OCI-LY7 (cell line): ENCODE data around the gene FUBP3. TPM values are rescaled to one million over a fixed set of nuclear protein-coding genes. Genes with fewer than 3 reads are reported as not detected.

ENCODE experiments used
- BruUV-seq: library from RNA; stranded (reverse); fragments of 400-500 nt; replicated peaks from 2 replicates; lab custom pipeline; 2021; lab: Mats Ljungman, UMichigan
- CTCF ChIA-PET: fragments of 300-600 bp; sonication (Branson Sonifier 250); formaldehyde crosslinking; loops from one replicate; lab custom pipeline; 2022; ENCODE audit warnings: antibody characterized with exemption; ENCODE audit not compliant: unreplicated experiment; lab: Charles Lee
- POLR2A ChIA-PET: fragments of 300-600 bp; sonication (Branson Sonifier 250); formaldehyde crosslinking; loops from one replicate; lab custom pipeline; 2022; ENCODE audit warnings: antibody characterized with exemption; lab: Charles Lee
- DNase-seq: peaks from one replicate; pipeline ENCODE4 v3.0.0-alpha.2; 2015; ENCODE audit warnings: low spot score
- H2AFZ ChIP-seq: fragments of 200-600 bp; sonication (generic), shearing (Covaris generic); 2 replicates; pipeline ENCODE4 v1.6.1; 2014; ENCODE audit warnings: mild to moderate bottlenecking, antibody characterized with exemption, low read length, moderate library complexity
- H3K27ac ChIP-seq: fragments of 200-600 bp; sonication (generic); 2 replicates; pipeline ENCODE4 v1.5.1; 2014; ENCODE audit warnings: mixed run types, low read depth, mild to moderate bottlenecking, moderate library complexity, low read length, inconsistent platforms; ENCODE audit not compliant: poor library complexity, severe bottlenecking
- H3K36me3 ChIP-seq: fragments of 200-600 bp; sonication (generic); 2 replicates; pipeline ENCODE4 v1.6.1; 2014; ENCODE audit warnings: mild to moderate bottlenecking, antibody characterized with exemption, low read length, moderate library complexity, mixed read lengths; ENCODE audit not compliant: insufficient read depth
- H3K4me1 ChIP-seq: fragments of 200-600 bp; sonication (generic); 2 replicates; pipeline ENCODE4 v1.5.1; 2014; ENCODE audit warnings: mild to moderate bottlenecking, low read length; ENCODE audit not compliant: insufficient read depth, poor library complexity, severe bottlenecking
- H3K4me2 ChIP-seq: fragments of 200-600 bp; sonication (generic); 2 replicates; pipeline ENCODE4 v1.6.1; 2014; ENCODE audit warnings: mild to moderate bottlenecking, low read length
- H3K4me3 ChIP-seq: fragments of 200-600 bp; sonication (generic); 2 replicates; pipeline ENCODE4 v1.5.1; 2014; ENCODE audit warnings: mild to moderate bottlenecking, low read depth, low read length; ENCODE audit not compliant: poor library complexity, severe bottlenecking
- H3K79me2 ChIP-seq: fragments of 200-600 bp; sonication (generic); 2 replicates; pipeline ENCODE4 v1.6.1; 2016; ENCODE audit warnings: low read depth, mild to moderate bottlenecking, low read length, moderate library complexity, mixed read lengths; ENCODE audit not compliant: insufficient read depth
- H3K9me2 ChIP-seq: fragments of 200-600 bp; sonication (generic); 2 replicates; pipeline ENCODE4 v1.6.1; 2016; ENCODE audit warnings: mild to moderate bottlenecking, low read length, mixed read lengths; ENCODE audit not compliant: insufficient read depth
- H3K9me3 ChIP-seq: fragments of 200-600 bp; sonication (generic); 2 replicates; pipeline ENCODE4 v1.6.1; 2014; ENCODE audit warnings: mild to moderate bottlenecking, mixed run types, low read length, mixed read lengths
- H4K20me1 ChIP-seq: fragments of 200-600 bp; sonication (generic); 2 replicates; pipeline ENCODE4 v1.6.1; 2014; ENCODE audit warnings: mild to moderate bottlenecking, antibody characterized with exemption, low read length, moderate library complexity, mixed read lengths; ENCODE audit not compliant: insufficient read depth
- EZH2phosphoT487 ChIP-seq: fragments of 200-600 bp; sonication (generic); IDR thresholded peaks from 2 replicates; pipeline ENCODE4 v1.6.1; 2018; ENCODE audit warnings: low read depth, borderline replicate concordance, mild to moderate bottlenecking, mixed run types, antibody characterized with exemption, low read length, moderate library complexity, mixed read lengths
- intact Hi-C: fragments of 100-400 bp; cut with micrococcal nuclease; formaldehyde crosslinking; loops from one replicate; pipeline ENCODE4 v1.10.0; 2022; ENCODE audit not compliant: unreplicated experiment
- total RNA-seq, 2 experiments: library from RNA; depleted of rRNA in 1 of 2; stranded (reverse); fragments of >200 nt in 1 of 2; shearing (Covaris generic) in 1 of 2; gene quantifications; 2 replicates each; pipeline ENCODE4 v1.2.3, GENCODE V29; 2014 to 2022
- TF ChIP-seq, protein P1 (sequence below): fragments of 200-600 bp; sonication (generic); conservative IDR thresholded peaks from 2 replicates; pipeline ENCODE4 v1.5.1; 2014; ENCODE audit warnings: mild to moderate bottlenecking, antibody characterized with exemption, low read length, moderate library complexity, mixed read lengths

Gene FUBP3
- total RNA-seq, 2 experiments from 2014 or later, result 62.3 to 78.3 TPM

- ChIA-PET CTCF (no interaction called here), POLR2A (no interaction called here)
- Histone ChIP-seq H3K36me3 (no peaks in the 10 kb centered on the region), H4K20me1 (no peaks in the 10 kb centered on the region), H2AFZ (no peak overlapping the region), H3K4me2 (no peak overlapping the region), H3K9me3 (no peaks in the 10 kb centered on the region), H3K9me2 (no peaks in the 10 kb centered on the region), H3K4me3 (no peak overlapping the region), H3K27ac (no peak overlapping the region), H3K79me2 (no peaks in the 10 kb centered on the region), H3K4me1 (no peaks in the 10 kb centered on the region)
- intact Hi-C loops, result no loop called here
- no peak for DNase-seq
- BruUV-seq, result no TSS peak
- TF ChIP-seq EZH2phosphoT487, result no peak
- TF ChIP-seq, protein P1, sequence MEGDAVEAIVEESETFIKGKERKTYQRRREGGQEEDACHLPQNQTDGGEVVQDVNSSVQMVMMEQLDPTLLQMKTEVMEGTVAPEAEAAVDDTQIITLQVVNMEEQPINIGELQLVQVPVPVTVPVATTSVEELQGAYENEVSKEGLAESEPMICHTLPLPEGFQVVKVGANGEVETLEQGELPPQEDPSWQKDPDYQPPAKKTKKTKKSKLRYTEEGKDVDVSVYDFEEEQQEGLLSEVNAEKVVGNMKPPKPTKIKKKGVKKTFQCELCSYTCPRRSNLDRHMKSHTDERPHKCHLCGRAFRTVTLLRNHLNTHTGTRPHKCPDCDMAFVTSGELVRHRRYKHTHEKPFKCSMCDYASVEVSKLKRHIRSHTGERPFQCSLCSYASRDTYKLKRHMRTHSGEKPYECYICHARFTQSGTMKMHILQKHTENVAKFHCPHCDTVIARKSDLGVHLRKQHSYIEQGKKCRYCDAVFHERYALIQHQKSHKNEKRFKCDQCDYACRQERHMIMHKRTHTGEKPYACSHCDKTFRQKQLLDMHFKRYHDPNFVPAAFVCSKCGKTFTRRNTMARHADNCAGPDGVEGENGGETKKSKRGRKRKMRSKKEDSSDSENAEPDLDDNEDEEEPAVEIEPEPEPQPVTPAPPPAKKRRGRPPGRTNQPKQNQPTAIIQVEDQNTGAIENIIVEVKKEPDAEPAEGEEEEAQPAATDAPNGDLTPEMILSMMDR, result no peak
Measured at GRCh38 chr9:130665029-130665430, 85.7 kb downstream of the FUBP3 start.

- ChIA-PET CTCF (no interaction called here), POLR2A (no interaction called here)
- no peak for DNase-seq
- no TSS peak for BruUV-seq
- Histone ChIP-seq H3K4me1 (no peaks in the 10 kb centered on the region), H3K9me3 (no peaks in the 10 kb centered on the region), H3K9me2 (no peaks in the 10 kb centered on the region), H4K20me1 (no peaks in the 10 kb centered on the region), H3K79me2 (no peaks in the 10 kb centered on the region), H3K36me3 (no peaks in the 10 kb centered on the region), H2AFZ (no peak overlapping the region), H3K27ac (no peak overlapping the region), H3K4me2 (no peak overlapping the region), H3K4me3 (no peak overlapping the region)
- TF ChIP-seq EZH2phosphoT487, result no peak
- TF ChIP-seq, protein P1, result no peak
- intact Hi-C loops, result no loop called here
Measured at GRCh38 chr9:130665431-130666392, 86.3 kb downstream of the FUBP3 start.
